Breast epithelium (tissue), 3 donors: ENCODE data around the gene BABAM2.

Experiments used
- POLR2A ChIP-seq: fragments of 450-650 bp; IDR thresholded peaks from one replicate; pipeline ENCODE4 v1.6.1; 2016; ENCODE audit warnings: antibody characterized with exemption, mild to moderate bottlenecking, moderate library complexity
- TF ChIP-seq, protein P1 (sequence below), 3 donors: fragments of 450-650 bp; IDR thresholded peaks; one replicate each; pipeline ENCODE4 v1.5.1; 2016 to 2017; ENCODE audit warnings: antibody characterized with exemption in 3 of 3, mild to moderate bottlenecking in 3 of 3, moderate library complexity in 3 of 3

DNA sequence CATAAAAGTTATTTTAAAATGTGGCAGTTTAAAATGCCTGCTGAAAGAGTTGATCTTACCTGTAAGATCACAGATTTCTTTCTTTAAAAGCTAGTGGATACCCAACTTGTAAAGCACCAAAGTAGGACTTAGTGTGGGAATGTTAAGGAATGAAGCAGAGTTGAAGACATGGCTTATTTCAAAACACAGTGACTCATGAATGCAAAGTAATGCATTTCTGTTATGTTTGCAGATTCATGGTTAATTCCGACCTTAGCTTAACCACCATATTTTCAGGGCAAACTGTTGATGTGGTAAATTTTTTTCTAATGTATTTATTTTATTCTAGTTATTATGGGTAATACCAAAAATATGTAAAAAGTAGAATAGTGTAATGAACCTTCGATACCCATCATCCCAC lies 295.4 kb downstream of the BABAM2 start:
- TF ChIP-seq POLR2A: no peak
- TF ChIP-seq, protein P1, sequence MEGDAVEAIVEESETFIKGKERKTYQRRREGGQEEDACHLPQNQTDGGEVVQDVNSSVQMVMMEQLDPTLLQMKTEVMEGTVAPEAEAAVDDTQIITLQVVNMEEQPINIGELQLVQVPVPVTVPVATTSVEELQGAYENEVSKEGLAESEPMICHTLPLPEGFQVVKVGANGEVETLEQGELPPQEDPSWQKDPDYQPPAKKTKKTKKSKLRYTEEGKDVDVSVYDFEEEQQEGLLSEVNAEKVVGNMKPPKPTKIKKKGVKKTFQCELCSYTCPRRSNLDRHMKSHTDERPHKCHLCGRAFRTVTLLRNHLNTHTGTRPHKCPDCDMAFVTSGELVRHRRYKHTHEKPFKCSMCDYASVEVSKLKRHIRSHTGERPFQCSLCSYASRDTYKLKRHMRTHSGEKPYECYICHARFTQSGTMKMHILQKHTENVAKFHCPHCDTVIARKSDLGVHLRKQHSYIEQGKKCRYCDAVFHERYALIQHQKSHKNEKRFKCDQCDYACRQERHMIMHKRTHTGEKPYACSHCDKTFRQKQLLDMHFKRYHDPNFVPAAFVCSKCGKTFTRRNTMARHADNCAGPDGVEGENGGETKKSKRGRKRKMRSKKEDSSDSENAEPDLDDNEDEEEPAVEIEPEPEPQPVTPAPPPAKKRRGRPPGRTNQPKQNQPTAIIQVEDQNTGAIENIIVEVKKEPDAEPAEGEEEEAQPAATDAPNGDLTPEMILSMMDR (IDR thresholded peaks at IDR 0.05): no peak
